Caki2 (cell line): ENCODE results near the gene UQCRHL. TPM values are rescaled to one million over a fixed set of nuclear protein-coding genes. Genes with fewer than 3 reads are reported as not detected.
A peak's percentile ranks its signal among the peaks of the same experiment; 100 is the strongest.

Source experiments
- DNase-seq: peaks from one replicate; pipeline ENCODE4 v3.0.0-alpha.2; 2015; ENCODE audit warnings: low read depth
- in situ Hi-C: cut with HindIII; loops from 2 replicates; pipeline ENCODE4 v1.10.0; 2016; ENCODE audit warnings: low sequenced_read_pairs, low pct_unique_long_range_greater_than_20kb, mixed read lengths
- total RNA-seq: library from RNA; depleted of rRNA; stranded (reverse); fragments of >200 nt; shearing (Covaris generic); gene quantifications from 2 replicates; pipeline ENCODE4 v1.2.3, GENCODE V29; 2014; ENCODE audit warnings: low replicate concordance

The UQCRHL gene
- total RNA-seq, 1 experiment from 2014 or later: 4.0 TPM

GRCh38 chr1:15804060-15804459 lies 3.4 kb downstream of the UQCRHL start:
- DNase-seq: no peak
- in situ Hi-C loops: no loop called here

- in situ Hi-C loops: no loop called here
Observed at GRCh38 chr1:15803380-15803779, 4.1 kb downstream of the UQCRHL start.

GRCh38 chr1:15802234-15802965 lies 5.0 kb downstream of the UQCRHL start:
- no peak for DNase-seq

More at GRCh38 chr1:15803380-15803779, 4.1 kb downstream of the UQCRHL start:
- no peak for DNase-seq

GRCh38 chr1:15799928-15800835 lies 7.3 kb downstream of the UQCRHL start:
- in situ Hi-C loops: no loop called here

More at GRCh38 chr1:15802234-15802965, 5.0 kb downstream of the UQCRHL start:
- in situ Hi-C loops: no loop called here

GRCh38 chr1:15799004-15799867 lies 8.2 kb downstream of the UQCRHL start:
- in situ Hi-C loops: no loop called here
- peak; percentile 98 for DNase-seq

More at GRCh38 chr1:15799928-15800835, 7.3 kb downstream of the UQCRHL start:
- peak; percentile 100 for DNase-seq

DNA sequence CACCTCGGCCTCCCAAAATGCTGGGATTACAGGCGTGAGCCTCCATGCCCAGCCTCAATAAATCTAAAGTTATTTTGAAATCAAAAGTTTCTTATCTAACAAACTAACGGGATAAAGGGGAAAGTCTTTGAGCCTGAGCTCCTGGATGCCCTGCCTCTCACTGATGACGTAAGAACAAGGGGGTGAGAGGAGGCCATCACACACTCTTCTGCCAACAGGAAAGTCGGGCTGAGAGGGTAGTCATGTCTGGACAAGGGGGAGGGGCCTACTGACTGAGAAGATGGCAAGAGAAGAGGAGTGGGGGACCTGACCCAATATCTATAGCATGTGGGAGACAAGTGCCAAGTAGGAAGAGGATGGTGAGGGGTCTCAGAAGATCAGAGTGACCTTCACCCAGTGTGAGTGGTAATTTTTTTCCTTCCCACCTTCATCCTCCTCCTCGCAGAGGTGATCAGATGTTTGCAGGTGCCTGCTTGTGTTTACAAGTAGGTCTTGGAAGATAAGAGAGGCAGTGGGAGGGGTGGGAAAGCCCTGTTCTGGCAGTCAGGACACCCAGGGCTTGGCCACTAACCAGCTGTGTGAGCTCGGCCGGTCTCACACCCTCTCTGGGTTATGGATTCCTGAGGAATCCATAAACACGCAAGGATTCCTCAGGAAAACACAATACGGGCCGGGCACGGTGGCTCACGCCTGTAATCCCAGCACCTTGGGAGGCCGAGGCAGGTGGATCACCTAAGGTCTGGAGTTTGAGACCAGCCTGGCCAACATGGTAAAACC lies 9.6 kb downstream of the UQCRHL start:
- DNase-seq: peak; percentile 66

DNA sequence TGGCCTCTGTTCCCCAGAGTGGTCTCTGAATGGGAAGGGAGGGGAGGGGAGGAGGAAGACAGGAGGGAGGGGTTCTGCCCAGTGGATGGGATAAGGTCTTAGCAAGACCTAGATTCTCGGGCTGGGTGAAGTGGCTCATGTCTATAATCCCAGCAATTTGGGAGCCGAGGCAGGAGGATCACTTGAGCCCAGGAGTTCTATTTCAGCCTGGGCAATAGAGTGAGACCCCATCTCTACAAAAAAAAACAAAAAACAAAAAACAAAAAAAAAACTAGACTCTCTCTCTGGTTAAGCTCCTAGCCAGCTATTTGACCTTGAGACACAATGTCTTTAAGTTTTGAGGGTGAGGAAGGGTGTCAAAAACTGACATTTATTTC lies 11.4 kb downstream of the UQCRHL start:
- in situ Hi-C loops: no loop called here
- DNase-seq: no peak

More for the DNA sequence above, 9.6 kb downstream of the UQCRHL start:
- in situ Hi-C loops: no loop called here

GRCh38 chr1:15788624-15789301 lies 18.7 kb downstream of the UQCRHL start:
- DNase-seq: no peak
- in situ Hi-C loops: no loop called here

DNA sequence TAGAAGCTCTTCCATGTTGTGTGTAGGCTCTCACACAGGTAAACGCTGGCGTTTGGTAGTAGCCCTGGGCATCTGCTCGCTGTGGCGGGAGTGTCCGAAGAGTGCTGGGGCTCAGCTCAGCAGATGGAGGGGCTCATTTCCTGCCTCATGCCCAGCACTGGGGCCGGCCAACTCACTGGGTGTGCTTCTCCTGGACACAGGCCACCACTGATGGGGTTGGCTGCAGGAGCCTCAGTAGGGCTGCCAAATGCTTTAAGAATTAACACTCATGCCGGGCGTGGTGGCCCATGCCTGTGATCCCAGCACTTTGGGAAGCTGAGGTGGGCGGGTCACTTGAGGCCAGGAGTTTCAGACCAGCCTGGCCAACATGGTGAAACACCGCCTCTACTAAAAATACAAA lies 20.9 kb downstream of the UQCRHL start:
- in situ Hi-C loops: no loop called here
- no peak for DNase-seq

DNA sequence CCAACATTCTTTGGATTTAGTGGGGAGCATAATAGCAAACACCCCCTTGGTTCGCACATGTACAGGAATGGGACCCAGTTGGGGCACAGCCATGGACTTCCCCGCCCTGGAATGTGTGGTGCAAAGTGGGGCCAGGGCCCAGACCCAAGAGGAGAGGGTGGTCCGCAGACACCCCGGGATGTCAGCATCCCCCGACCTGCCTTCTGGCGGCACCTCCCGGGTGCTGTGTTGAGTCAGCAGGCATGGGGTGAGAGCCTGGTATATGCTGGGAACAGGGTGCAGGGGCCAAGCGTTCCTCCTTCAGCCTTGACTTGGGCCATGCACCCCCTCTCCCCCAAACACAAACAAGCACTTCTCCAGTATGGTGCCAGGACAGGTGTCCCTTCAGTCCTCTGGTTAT lies 21.8 kb downstream of the UQCRHL start:
- no peak for DNase-seq
- in situ Hi-C loops: no loop called here

DNA sequence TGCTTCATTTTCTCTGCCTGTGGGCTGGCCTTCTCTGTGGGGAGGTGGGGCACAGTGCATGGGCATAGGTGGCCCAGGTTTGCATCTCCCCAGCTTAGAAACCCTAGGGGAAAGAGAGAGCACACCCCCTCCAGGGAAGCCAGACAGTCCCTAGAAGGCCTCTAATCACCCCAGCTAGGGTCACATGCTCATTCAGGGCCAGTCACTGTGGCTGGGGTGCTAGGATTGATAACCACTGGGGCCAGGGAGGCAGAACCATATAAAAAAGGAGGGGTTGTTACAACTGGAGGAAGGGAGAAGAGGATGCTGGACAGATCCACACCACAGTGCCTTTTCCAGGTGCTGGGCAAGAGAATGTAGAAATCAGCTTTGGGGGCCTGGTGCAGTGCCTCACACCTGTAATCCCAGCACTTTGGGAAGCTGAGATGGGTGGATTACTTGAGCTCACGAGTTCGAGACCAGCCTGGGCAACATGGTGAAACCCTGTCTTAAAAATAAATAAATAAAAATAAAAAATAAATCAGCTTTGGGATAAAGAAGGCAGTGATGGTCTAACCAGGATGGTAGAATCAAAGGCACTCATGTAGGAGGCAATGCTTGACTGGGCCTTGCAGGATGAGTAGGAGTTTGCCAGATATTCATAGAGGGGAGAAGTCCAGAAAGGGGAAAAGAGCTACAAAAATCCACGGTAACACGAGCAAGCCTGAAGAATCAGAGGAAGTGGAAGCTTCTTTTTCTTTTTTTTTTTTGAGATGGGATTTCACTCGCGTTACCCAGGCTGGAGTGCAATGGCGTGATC lies 29.3 kb downstream of the UQCRHL start:
- no peak for DNase-seq
- in situ Hi-C loops: no loop called here

GRCh38 chr1:15775706-15776105 lies 31.7 kb downstream of the UQCRHL start:
- in situ Hi-C loops: no loop called here

GRCh38 chr1:15771836-15772515 lies 35.5 kb downstream of the UQCRHL start:
- no peak for DNase-seq
- in situ Hi-C loops: no loop called here

More at GRCh38 chr1:15775706-15776105, 31.7 kb downstream of the UQCRHL start:
- no peak for DNase-seq

- in situ Hi-C loops: no loop called here
- DNase-seq: no peak
Observed at GRCh38 chr1:15770313-15770962, 37.0 kb downstream of the UQCRHL start.

DNA sequence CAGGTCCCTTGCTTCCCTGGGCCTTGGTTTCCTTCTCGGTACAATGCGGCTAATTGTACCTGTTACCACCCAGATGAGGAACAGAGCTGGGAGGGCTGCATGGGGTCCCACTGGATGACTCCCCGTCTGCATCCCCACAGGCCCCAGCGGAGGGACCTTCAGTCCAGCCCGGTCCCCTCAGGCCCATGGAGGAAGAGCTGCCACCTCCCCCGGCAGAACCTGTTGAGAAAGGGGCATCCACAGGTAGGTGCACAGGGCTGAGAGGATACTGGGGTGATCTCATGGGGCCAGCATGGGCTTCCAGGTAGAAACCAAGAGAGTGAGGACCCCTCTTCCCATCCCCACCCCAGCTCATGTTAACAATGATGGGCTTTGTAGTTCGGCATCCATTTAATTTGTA lies 39.1 kb downstream of the UQCRHL start:
- DNase-seq: no peak
- in situ Hi-C loops: no loop called here
